ENCODE results near the gene PTRH1.

Gene PTRH1

GRCh38 chr9:127741831-127742434, 26.5 kb upstream of the PTRH1 start:
- no peak for DNase-seq

- no peak for DNase-seq
These were observed 24.3 kb upstream of the PTRH1 start for GRCh38 chr9:127739614-127740330.

- DNase-seq = no peak
These were observed 23.2 kb upstream of the PTRH1 start for GRCh38 chr9:127738666-127739065.

GRCh38 chr9:127735530-127736185, 20.2 kb upstream of the PTRH1 start:
- DNase-seq = no peak

GRCh38 chr9:127734747-127735529, 19.5 kb upstream of the PTRH1 start, which contains the start of gene TOR2A:
TSS of gene TOR2A (minus strand) at chr9:127735294. CDS start at chr9:127735270, 24 bp downstream.
- peak; percentile 94 for DNase-seq

GRCh38 chr9:127734247-127734746, 18.8 kb upstream of the PTRH1 start:
- no peak for DNase-seq

- no peak for DNase-seq
These were observed 18.2 kb upstream of the PTRH1 start for GRCh38 chr9:127733614-127734013.

- DNase-seq = no peak
These were observed 17.0 kb upstream of the PTRH1 start for GRCh38 chr9:127732444-127732843.

GRCh38 chr9:127731938-127732337, 16.5 kb upstream of the PTRH1 start:
- no peak for DNase-seq

- no peak for DNase-seq
These were observed 15.4 kb upstream of the PTRH1 start for GRCh38 chr9:127730799-127731410.

GRCh38 chr9:127730262-127730661, 14.8 kb upstream of the PTRH1 start:
- DNase-seq = no peak

GRCh38 chr9:127729522-127730256, 14.2 kb upstream of the PTRH1 start:
- DNase-seq = no peak

GRCh38 chr9:127728808-127729207, 13.3 kb upstream of the PTRH1 start:
- DNase-seq = no peak

- DNase-seq = no peak
These were observed 11.4 kb upstream of the PTRH1 start for GRCh38 chr9:127726871-127727270.

- DNase-seq = no peak
These were observed 8.5 kb upstream of the PTRH1 start for GRCh38 chr9:127724012-127724411.

GRCh38 chr9:127723444-127723843, 8.0 kb upstream of the PTRH1 start:
- DNase-seq = no peak

- no peak for DNase-seq
These were observed 7.5 kb upstream of the PTRH1 start for GRCh38 chr9:127723013-127723412.

- no peak for DNase-seq
These were observed 6.7 kb upstream of the PTRH1 start for GRCh38 chr9:127722055-127722745.

- DNase-seq = no peak
These were observed 5.9 kb upstream of the PTRH1 start for GRCh38 chr9:127721391-127721821.

GRCh38 chr9:127720865-127721227, 5.4 kb upstream of the PTRH1 start:
- DNase-seq = no peak
